Left colon (tissue), 2 donors: ENCODE results near the gene NHERF2. TPM values are rescaled to one million over a fixed set of nuclear protein-coding genes. Genes with fewer than 3 reads are reported as not detected.
"Not testable (repeated sequence)": the region's sequence is repeated elsewhere in the genome, so short reads cannot be mapped to it uniquely, and the experiment has no call there.

Source experiments
- ATAC-seq: fragments of 200-7000 bp; cut with Tn5 transposase; one replicate; pipeline ENCODE4 v1.9.1; 2020; ENCODE audit warnings: mild to moderate bottlenecking, moderate library complexity
- DNase-seq, 2 donors: peaks; one replicate each; pipeline ENCODE4 v3.0.0-alpha.2; 2020
- intact Hi-C, 2 donors: fragments of 100-400 bp; cut with DNase I in 1 of 2; cut with micrococcal nuclease in 1 of 2; formaldehyde crosslinking; loops; one replicate each; pipeline versions ENCODE4 v1.11.2 to v1.14.0; 2022; cut with DNase I, micrococcal nuclease
- total RNA-seq, 2 donors: library from RNA; stranded (reverse); fragmentation: NEBNext Ultra II Directional; extraction: Animal tissue kit (Norgen Biotek cat#: 25700); gene quantifications; one replicate each; pipeline ENCODE4 v1.2.1, GENCODE V29; 2021
- donor health status: DM: no; HTN: no; CAD: no.
- donor health status: DM: yes; HTN: yes; CAD: no.

Gene NHERF2
- total RNA-seq, 2 donors from 2014 or later, result 69.3 to 73.7 TPM

DNA sequence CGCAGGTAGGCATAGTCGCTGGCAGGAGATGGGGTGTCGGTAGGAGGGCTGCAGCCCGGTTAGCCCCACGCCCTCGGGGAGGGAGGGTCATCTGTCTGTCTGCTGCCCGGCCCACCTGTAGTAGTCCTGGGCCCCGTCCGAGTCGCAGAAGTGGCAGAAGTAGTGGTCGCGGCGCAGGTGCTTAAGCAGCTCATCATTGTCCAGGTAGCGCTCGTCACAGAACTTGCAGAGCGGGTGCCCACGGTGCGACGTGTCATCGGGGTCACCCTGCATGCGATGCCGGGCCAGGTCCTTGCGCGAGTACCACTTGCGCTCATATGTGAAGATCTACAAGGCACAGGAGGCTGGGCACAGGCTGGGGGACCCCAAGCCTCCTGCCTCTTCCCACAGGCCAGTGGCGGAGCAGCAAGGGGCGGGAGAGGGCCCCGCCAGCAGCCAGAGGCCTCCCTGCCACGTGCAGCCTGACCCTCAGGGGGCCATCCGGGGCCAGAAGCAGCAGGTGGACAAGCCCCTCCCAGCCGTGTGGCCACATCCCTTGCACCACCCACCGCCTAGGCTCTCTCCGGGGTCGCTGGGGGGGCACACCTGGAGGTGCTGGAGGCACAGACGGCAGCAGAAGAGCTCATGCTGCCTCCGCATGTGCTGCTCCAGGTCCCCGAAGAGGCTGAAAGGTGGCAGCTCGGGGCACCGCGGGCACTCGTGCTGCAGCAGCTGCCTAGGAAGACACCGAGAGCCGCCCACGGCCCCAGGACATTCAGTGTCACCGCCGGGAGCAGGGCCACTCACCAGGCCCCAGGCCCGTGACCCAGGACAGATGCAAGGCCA lies 24.1 kb upstream of the NHERF2 start:
- peak in 1 of 2 donors; percentile 11 for DNase-seq
- no peak for ATAC-seq
- intact Hi-C loops, result loop anchor here in 1 of 2 donors (10.0 kb wide), 1 partner anchor 142 kb away; the partner anchor contains the start of gene RAB26

DNA sequence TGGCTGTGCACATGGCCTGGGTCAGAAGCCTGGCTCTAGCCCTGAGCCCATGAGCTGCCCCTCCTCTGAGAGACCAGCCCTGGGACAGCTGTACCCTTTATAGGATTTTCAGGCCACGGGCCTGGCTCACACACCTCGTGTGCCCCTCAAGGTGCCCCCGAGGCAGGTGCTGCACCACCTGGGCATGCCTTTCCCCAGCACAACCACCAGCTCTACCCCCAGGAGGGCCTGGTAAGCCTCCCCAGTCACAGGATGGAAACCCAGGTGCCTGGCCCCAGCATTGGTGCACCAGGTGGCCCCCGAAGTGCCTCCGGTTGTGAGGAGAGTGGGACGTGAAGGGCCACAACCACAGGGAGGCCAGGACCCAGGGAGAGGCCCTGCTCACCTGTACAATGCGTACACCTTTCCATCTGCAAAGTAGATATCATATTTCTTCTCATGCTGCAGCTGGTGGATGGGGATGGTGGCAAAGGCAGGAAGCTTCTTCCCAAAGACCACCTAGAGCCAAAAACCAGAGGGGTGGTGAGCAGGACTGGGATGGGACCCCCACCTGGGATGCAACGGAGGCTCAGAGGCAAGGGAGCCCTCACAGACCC lies 23.4 kb upstream of the NHERF2 start:
- no peak for DNase-seq
- ATAC-seq, result no peak
- intact Hi-C loops, result loop anchor here in 1 of 2 donors (10.0 kb wide), 1 partner anchor 141 kb away; the partner anchor contains the start of gene RAB26

DNA sequence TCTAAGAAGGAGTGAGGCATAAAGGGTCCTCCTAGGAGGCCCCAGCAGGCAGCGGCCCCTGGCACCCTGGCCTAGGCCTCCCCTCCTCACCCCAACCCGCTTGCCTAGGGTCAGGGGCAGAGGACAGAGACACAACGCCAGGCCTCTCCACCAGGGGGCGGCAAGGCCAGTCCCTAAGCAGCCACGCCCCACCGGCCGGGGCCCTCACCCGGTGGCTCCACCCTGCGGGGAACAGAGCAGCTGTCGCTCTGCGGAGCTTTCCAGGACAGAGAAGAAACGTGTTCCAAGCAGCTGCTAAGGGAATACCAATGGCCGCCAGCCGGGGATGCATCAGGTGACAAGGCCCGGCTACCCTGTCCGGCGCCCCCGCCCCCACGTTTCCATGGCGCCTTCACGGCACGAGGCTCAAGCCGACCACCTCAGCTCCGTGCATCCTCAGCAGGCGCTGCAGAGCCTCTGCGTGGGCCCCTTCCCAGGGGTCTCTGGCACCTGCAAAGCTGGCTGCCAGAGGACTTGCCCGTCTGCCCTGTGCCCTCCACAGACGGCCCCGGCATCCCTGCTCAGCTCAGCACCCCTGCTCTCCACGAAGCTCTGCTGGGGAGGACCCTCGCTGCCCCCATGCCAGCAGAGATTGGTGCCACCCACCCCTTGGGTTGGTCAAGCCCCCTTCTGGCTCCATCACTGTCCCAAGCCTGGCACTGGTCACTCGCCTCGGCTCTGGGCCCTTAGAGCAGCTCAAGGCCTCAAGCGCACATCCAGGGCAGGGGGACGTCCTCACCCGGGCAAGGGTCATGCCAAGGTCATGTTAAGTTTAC lies 22.7 kb upstream of the NHERF2 start:
- ATAC-seq (peak; percentile 77), DNase-seq (peak; percentile 93 to 96)
- intact Hi-C loops, result loop anchor here in 1 of 2 donors (10.0 kb wide), 1 partner anchor 141 kb away; the partner anchor contains the start of gene RAB26

DNA sequence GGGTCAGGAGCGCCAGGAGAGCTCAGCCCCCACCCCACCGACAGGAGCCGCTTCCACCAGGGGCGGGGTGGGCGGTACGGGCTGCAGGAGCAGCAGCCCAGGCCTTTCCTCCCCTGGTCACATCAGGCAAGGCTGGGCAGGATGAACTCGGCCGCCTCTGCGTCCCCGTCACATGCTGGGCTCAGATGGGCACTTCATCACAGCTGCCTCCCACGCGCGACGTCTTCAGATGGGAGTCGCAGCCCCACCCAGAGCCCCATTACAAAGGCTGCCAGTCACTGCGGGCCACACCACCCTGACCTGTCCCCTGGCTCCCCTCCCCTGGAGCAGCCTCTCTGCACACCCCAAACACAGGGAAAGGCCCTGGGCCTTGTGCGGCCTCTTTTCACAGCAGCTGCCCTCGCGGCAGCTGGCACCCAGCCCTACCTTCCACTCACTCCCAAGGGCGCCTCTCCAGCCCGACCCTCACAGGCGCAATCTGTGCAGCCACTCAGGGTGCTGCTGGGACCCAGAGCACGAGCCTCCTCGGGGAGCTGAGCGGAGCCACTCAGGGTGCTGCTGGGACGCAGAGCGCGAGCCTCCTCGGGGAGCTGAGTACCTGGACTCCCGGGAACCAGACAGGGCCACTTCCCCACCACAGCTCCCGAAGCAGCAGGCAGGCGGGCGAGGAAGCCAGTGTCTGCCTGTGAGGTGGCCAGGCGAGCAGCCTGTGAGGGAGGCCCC lies 21.7 kb upstream of the NHERF2 start:
- no peak for ATAC-seq
- DNase-seq, result no peak
- intact Hi-C loops, result loop anchor here in 1 of 2 donors (10.0 kb wide), 1 partner anchor 140 kb away; the partner anchor contains the start of gene RAB26

DNA sequence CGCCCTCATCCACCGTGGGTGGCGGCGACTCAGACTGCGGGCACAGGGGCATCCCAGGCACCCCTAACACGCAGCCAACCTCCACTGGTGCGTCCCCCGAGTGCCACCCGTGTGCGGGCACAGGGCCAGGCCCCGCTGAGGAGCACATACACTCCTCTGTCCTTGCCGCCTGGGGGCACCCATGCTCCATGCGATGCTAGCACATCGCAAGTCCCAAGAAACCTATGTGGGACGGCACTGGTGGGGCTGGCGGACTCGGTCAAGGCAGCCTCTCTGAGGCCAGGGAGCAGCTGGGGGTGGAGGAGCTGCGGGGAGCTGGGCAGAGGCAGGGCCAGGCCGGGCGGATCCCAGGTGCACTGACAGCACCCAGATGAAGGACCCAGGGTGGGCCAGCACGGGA lies 21.1 kb upstream of the NHERF2 start:
- ATAC-seq (no peak), DNase-seq (no peak)
- intact Hi-C loops, result loop anchor here in 1 of 2 donors (10.0 kb wide), 1 partner anchor 139 kb away; the partner anchor contains the start of gene RAB26

DNA sequence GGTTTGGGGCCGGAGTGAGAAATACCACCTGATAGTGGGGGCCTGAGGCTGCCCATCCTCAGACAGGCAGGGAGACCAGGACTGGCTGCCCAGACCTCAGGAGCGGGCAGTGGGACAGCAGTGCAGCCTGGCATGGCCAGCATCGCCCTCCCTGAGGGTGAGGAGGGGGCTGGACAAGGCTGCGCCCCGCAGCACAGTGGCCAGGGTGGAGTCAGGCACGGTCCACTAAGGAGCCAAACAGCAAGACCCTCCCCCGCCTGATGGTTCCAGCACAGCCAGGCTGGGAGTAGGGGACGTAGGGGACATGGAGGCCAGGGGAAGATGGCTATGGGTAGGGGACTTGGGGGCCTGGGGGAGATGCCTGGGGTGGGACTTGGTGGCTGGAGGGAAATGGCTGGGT lies 20.4 kb upstream of the NHERF2 start:
- intact Hi-C loops, result loop anchor here in 1 of 2 donors (10.0 kb wide), 1 partner anchor 138 kb away; the partner anchor contains the start of gene RAB26
- ATAC-seq (no peak), DNase-seq (no peak)

DNA sequence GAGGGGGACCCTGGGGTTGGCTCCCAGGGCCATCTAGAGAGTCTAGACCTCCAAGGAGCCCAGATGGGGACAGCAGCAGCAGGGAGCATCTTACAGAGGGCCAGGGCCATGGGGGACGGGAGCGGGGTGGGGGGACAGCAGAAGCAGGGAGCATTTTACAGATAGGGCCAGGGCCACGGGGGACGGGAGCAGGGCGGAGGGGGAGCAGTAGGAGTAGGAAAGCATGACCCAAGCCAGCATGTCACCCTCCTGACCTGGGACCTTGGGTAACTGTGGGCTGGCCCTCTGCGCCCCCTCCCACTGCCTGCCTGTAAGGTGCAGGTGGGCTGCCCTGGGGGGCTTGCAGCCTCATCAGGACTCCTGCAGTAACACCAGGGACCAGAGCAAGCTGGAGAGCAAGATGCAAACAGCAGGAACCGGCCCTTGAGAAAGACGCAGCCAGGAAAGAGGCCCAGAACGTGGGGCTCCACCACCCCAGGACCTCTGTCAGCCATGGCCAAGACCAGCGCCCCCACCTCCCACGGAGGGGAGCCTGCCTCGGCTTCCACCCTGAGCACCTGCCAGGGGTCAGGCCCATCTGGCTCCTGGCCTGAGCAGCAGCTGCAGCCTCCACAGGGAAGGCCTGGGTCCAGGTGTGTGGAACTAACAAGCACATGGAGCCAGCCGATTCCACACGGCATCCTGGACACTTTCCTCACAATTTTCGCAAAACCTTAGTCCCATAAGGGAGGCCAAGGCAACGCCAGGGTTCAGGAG lies 19.4 kb upstream of the NHERF2 start:
- intact Hi-C loops, result loop anchor here in 1 of 2 donors (10.0 kb wide), 1 partner anchor 138 kb away; the partner anchor contains the start of gene RAB26
- no peak for DNase-seq
- ATAC-seq, result no peak

DNA sequence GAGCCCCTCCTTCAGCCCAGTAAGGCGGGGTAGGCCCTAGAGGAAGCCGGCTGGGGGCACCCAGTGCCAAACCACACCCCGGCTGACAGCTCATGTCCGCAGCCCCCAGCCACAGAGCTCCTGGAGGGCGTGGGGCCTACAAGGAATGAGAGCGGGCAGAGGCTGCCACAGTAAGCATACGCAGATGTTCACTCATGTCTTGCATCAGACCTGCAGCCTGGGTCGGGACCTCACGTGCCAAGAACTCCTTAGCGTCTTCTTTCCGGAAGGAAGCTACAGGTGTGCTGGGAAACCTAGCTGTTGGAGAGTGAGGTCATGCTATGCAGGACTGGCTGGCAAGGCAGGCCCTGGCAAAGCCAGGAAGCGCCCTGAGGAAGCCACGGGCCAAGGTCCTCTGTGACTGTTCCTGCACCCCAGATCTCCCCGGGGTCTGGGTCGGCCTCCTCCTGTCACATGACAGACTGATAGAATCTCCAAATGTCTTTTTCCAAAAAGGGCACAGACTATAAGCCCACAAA lies 18.6 kb upstream of the NHERF2 start:
- DNase-seq, result peak; percentile 57 to 82
- peak; percentile 64 for ATAC-seq
- intact Hi-C loops, result loop anchor here in 1 of 2 donors (10.0 kb wide), 1 partner anchor 137 kb away; the partner anchor contains the start of gene RAB26

DNA sequence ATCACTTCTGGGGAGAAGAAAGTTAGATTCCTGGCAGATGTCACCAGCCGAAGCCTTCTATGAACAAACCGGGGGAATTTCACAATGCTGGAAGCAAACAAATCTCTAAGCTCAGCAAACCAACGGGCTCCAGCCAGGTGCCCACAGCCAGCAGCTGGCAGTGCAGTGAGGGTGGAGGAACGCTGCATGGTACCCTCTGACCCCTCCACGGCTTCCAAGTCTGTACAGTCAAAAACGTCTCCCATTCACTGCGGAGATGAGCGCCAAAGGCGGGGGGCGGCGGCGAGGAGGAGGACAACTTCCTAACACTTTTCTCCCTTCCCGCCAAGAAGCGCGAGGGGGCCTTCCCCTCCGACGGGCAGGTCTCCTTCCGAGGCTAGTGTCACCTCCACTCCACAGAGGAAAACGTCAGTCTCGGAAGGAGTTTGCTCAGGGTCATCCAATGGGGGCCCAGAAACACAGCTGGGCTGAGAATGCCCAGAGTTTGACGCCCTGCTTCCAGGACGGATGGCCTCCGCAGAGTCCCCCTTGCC lies 18.0 kb upstream of the NHERF2 start:
- intact Hi-C loops, result loop anchor here in 1 of 2 donors (10.0 kb wide), 1 partner anchor 136 kb away; the partner anchor contains the start of gene RAB26
- DNase-seq, result peak in 1 of 2 donors; percentile 53
- peak; percentile 18 for ATAC-seq

DNA sequence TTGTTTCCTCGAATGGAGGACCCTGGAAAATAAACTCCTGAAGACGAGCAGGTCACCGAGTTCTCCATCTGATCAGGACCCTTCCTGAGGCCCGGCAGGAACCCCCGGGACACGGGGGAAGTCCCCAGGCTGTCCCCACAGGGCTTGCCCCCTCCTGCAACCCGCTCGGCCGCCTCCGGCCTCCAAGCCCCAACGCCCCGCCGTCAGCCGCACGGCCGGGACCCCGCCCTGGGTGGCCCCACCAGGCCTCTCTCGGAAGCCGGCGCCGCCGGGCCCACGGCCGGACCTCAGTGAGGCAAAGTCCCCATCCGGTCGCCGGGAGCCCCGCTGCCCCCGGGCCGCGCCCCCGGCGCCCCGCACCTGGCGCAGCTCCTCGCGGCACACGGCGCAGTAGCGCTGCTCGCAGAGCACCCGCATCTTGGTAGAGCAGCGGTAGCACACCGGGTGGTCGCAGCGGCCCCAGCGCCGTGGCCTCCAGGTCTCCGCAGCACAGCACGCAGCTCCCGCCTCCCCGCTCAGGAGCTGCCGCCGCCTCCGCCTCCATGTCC lies 17.5 kb upstream of the NHERF2 start:
- intact Hi-C loops, result loop anchor here in 1 of 2 donors (10.0 kb wide), 1 partner anchor 136 kb away; the partner anchor contains the start of gene RAB26
- ATAC-seq, result peak; percentile 37
- DNase-seq, result peak in 1 of 2 donors; percentile 55

DNA sequence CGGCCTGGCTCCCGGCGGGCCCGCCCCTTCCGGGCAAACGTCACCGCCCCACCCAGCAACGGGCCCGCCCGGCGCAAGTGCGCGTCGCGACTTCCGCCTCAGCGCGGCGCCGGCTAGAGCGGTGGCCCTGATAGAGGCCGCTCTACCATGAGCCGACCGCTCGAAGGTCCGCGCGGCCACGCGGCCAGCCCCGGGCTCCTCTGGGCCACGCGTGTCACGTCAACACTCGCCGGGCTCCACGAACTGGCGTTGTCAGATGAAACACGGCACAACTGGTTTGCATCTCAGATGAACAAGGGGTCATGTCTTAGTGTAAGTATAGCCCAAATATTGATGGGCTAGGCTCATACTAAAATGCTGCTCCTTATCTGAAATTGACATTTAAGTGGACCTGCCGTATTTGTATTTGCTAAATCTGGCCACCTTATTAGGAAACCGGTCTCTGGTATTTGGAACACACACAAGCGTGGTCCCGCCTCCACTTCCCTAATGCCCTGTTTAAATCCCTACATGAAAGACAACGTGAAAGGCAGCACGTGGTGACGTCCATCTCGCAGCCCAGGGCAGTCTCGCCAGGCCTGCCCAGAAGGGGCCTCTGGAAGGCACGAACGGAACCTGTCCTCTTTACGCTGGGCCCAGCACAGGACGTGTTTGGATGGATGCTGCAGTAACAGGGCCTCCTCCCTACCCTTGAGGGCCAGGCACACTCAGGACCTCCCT lies 16.8 kb upstream of the NHERF2 start, which contains the start of gene ZNF598:
TSS of gene ZNF598 (minus strand) at position 31 of the 720 bp plus-strand sequence.
- intact Hi-C loops, result loop anchor here in 1 of 2 donors (10.0 kb wide), 1 partner anchor 135 kb away; the partner anchor contains the start of gene RAB26
- peak; percentile 82 for ATAC-seq
- peak; percentile 79 to 87 for DNase-seq

DNA sequence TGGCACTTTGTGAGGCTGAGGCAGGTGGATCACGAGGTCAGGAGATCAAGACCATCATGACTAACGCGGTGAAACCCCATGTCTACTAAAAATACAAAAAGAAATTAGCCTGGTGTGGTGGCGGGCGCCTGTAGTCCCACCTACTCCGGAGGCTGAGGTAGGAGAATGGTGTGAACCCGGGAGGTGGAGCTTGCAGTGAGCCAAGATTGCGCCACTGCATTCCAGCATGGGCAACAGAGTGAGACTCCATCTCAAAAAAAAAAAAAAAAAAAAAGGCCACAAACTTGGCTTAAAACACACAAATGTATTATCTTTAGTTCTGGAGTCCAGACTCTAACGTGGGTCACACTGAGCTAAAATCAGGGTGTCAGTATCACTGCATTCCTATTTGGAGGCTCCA lies 15.0 kb upstream of the NHERF2 start:
- intact Hi-C loops, ATAC-seq, DNase-seq: not testable (repeated sequence)

DNA sequence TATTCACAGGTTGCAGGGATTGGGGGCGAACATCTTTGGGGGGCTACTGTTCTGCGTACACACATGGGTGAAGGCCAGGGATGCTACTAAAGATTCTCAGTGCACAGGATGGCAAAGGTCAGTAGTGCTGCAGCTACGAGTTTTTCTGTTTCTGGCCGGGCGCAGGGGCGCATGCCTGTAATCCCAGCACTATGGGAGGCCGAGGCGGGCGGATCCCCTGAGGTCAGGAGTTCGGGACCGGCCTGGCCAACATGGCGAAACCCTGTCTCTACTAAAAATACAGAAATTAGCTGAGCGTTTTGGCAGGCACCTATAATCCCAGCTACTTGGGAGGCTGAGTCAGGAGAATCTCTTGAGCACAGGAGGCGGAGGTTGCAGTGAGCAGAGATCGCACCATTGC lies 13.2 kb upstream of the NHERF2 start:
- ATAC-seq, result no peak
- intact Hi-C loops, result no loop called here
- DNase-seq, result no peak

DNA sequence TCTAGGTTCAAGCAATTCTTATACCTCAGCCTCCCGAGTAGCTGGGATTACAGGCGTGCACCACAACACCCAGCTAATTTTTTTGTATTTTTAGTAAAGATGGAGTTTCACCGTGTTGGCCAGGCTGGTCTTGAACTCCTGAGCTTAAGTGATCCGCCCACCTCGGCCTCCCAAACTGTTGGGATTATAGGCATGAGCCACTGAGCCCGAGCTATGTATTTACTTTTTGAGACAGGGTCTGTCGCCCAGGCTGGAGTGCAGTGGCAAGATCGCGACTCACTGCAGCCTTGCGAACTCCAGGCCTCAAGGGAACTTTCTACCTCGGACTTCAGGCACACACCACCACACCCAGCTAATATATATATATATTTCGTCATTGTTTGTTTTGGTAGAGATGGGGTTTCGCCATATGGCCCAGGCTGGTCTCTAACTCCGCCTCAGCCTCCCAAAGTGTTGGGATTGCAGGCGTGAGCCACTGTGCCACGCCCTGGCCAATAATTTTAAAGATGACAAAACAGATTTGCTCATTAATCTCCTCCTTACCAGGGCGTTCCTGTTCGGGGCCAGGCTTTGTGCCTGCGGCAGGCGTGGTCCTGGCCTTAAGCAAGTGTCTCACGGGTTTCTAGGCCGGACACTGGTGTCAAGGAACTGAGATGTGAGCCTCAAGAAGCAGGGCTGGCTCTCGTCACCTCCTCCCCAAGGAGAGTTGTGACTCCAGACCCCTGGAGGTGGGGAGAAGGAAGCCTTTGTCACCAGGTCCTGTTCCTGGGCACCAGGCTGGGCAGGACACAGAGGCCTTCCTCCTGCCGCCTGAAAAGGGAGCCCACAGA lies 11.4 kb upstream of the NHERF2 start:
- intact Hi-C loops, result no loop called here
- ATAC-seq (peak; percentile 87), DNase-seq (peak; percentile 74 to 84)

DNA sequence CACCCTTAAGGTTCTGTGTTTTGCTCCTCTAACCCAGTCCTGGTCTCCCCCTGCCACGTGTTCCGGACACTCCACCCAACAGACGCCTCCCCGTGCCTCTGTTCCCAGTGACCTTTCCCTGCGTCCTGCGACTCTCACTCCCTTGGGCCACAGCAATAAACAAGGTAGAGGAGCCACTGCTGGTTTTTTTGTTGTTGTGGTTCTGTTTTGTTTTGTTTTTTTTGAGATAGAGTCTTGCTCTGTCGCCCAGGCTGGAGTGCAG lies 10.8 kb upstream of the NHERF2 start:
- DNase-seq (peak in 1 of 2 donors; percentile 27), ATAC-seq (peak; percentile 35)
- intact Hi-C loops, result no loop called here
